H1 (cell line): ENCODE results near the gene OBSL1. TPM values are rescaled to one million over a fixed set of nuclear protein-coding genes. Genes with fewer than 3 reads are reported as not detected.

Experiments
- CTCF ChIA-PET: fragments of 300-600 bp; sonication (Branson Sonifier 250); formaldehyde crosslinking; loops from one replicate; lab custom pipeline; 2021; ENCODE audit not compliant: partially characterized antibody; lab: Charles Lee
- POLR2A ChIA-PET: fragments of 300-600 bp; sonication (Branson Sonifier 250); formaldehyde crosslinking; loops from one replicate; lab custom pipeline; 2021; ENCODE audit warnings: inconsistent platforms; ENCODE audit not compliant: partially characterized antibody; lab: Charles Lee
- DNase-seq, 2 experiments: peaks; one replicate each; pipeline versions ENCODE4 v3.0.0 to v3.0.0-alpha.2; 2010 to 2022; ENCODE audit warnings: low spot score in 2 of 2, low read depth in 1 of 2, mixed read lengths in 1 of 2
- FAIRE-seq: peaks from 2 replicates; lab custom pipeline; 2011; peaks lifted over from hg19 to GRCh38; lab: Jason Lieb, UNC
- H2AFZ ChIP-seq: 2 replicates; pipeline ENCODE4 v1.8.1; 2012; ENCODE audit warnings: low read length, inconsistent platforms
- H2AK5ac ChIP-seq: 2 replicates; pipeline ENCODE4 v1.6.1; 2013; ENCODE audit warnings: low read depth, low read length
- H2BK120ac ChIP-seq: replicated peaks from 2 replicates; pipeline ENCODE3; 2013; ENCODE audit warnings: low read depth, low read length, inconsistent platforms
- H2BK12ac ChIP-seq: 2 replicates; pipeline ENCODE4 v1.6.1; 2013; ENCODE audit warnings: low read depth, low read length
- H2BK15ac ChIP-seq: 2 replicates; pipeline ENCODE4 v1.6.1; 2013; ENCODE audit warnings: low read length
- H2BK20ac ChIP-seq: 2 replicates; pipeline ENCODE4 v1.6.1; 2013; ENCODE audit warnings: low read length
- H2BK5ac ChIP-seq: 2 replicates; pipeline ENCODE4 v1.6.1; 2013; ENCODE audit warnings: low read depth, low read length
- H3K14ac ChIP-seq: 2 replicates; pipeline ENCODE4 v1.6.1; 2013; ENCODE audit warnings: inconsistent platforms; ENCODE audit not compliant: insufficient read length
- H3K18ac ChIP-seq: 2 replicates; pipeline ENCODE4 v1.6.1; 2013; ENCODE audit warnings: low read length; ENCODE audit errors: extremely low read depth
- H3K23ac ChIP-seq: 2 replicates; pipeline ENCODE4 v1.6.1; 2013; ENCODE audit warnings: inconsistent platforms; ENCODE audit not compliant: insufficient read length
- H3K23me2 ChIP-seq: 2 replicates; pipeline ENCODE4 v1.6.1; 2013; ENCODE audit warnings: low read depth, low read length
- H3K27ac ChIP-seq: 2 replicates; pipeline ENCODE4 v1.6.1; 2011; ENCODE audit warnings: low read depth, low read length, inconsistent platforms
- H3K27me3 ChIP-seq, 4 experiments: replicated peaks in 1 of 4; 1 replicate in 1 of 4; 2 replicates in 3 of 4; pipeline versions ENCODE4 v1.6.1 to v1.8.1; 2011 to 2013; ENCODE audit warnings: low read length in 3 of 4, mild to moderate bottlenecking in 3 of 4, inconsistent platforms in 2 of 4, mixed read lengths in 2 of 4, moderate library complexity in 1 of 4; ENCODE audit not compliant: control insufficient read depth in 3 of 4, insufficient read depth in 3 of 4; ENCODE audit errors: extremely low read depth in 1 of 4
- H3K36me3 ChIP-seq, 4 experiments: 2 replicates each; pipeline versions ENCODE4 v1.6.1 to v1.8.1; 2011 to 2013; ENCODE audit warnings: mild to moderate bottlenecking in 4 of 4, low read length in 3 of 4, moderate library complexity in 2 of 4, control low read depth in 1 of 4, inconsistent platforms in 1 of 4; ENCODE audit not compliant: insufficient read depth in 4 of 4, control insufficient read depth in 2 of 4
- H3K4ac ChIP-seq: replicated peaks from 2 replicates; pipeline ENCODE3; 2013; ENCODE audit warnings: low read length, low read depth, mixed read lengths, inconsistent platforms; ENCODE audit not compliant: insufficient read length
- H3K4me1 ChIP-seq, 4 experiments: replicated peaks in 1 of 4; 1 replicate in 1 of 4; 2 replicates in 3 of 4; pipeline versions ENCODE4 v1.6.1 to v1.8.1; 2011 to 2013; ENCODE audit warnings: low read length in 3 of 4, inconsistent platforms in 2 of 4, mixed read lengths in 1 of 4; ENCODE audit not compliant: insufficient read depth in 4 of 4, control insufficient read depth in 3 of 4
- H3K4me2 ChIP-seq, 2 experiments: 2 replicates each; pipeline versions ENCODE4 v1.6.1 to v1.8.1; 2011 to 2013; ENCODE audit warnings: low read depth in 2 of 2, low read length in 2 of 2, control low read depth in 1 of 2, inconsistent platforms in 1 of 2, mild to moderate bottlenecking in 1 of 2; ENCODE audit not compliant: insufficient read depth in 1 of 2
- H3K4me3 ChIP-seq, 4 experiments: fragments of 200-600, 300-600 bp in 1 of 4; sonication (generic), shearing (Covaris generic), sonication (Bioruptor Twin) in 1 of 4; 2 replicates each; pipeline versions ENCODE4 v1.5.1 to v1.8.1; 2011 to 2016; ENCODE audit warnings: low read length in 4 of 4, low read depth in 3 of 4, control low read depth in 2 of 4, inconsistent platforms in 2 of 4, mild to moderate bottlenecking in 2 of 4, mixed read lengths in 1 of 4, moderate library complexity in 1 of 4; ENCODE audit not compliant: insufficient read depth in 2 of 4; ENCODE audit errors: extremely low read depth in 1 of 4
- H3K56ac ChIP-seq: replicated peaks from 2 replicates; pipeline ENCODE3; 2013; ENCODE audit warnings: low read depth, mild to moderate bottlenecking, mixed read lengths, low read length, inconsistent platforms; ENCODE audit not compliant: insufficient read length
- H3K79me1 ChIP-seq: 2 replicates; pipeline ENCODE4 v1.6.1; 2013; ENCODE audit warnings: low read depth, low read length, control low read depth
- H3K79me2 ChIP-seq, 2 experiments: 2 replicates each; pipeline versions ENCODE4 v1.6.1 to v1.8.1; 2012 to 2013; ENCODE audit warnings: low read length in 2 of 2, mild to moderate bottlenecking in 2 of 2, inconsistent platforms in 1 of 2; ENCODE audit not compliant: insufficient read depth in 2 of 2, control insufficient read depth in 1 of 2
- H3K9ac ChIP-seq, 4 experiments: replicated peaks in 1 of 4; 1 replicate in 1 of 4; 2 replicates in 3 of 4; pipeline versions ENCODE4 v1.6.1 to v1.8.1; 2011 to 2013; ENCODE audit warnings: low read depth in 3 of 4, low read length in 3 of 4, control low read depth in 2 of 4, mild to moderate bottlenecking in 2 of 4, moderate library complexity in 2 of 4, inconsistent platforms in 1 of 4; ENCODE audit errors: extremely low read depth in 1 of 4
- H3K9me3 ChIP-seq, 2 experiments: 2 replicates each; pipeline versions ENCODE4 v1.6.1 to v1.8.1; 2012 to 2013; ENCODE audit warnings: mild to moderate bottlenecking in 2 of 2, moderate library complexity in 2 of 2, control low read depth in 1 of 2, inconsistent platforms in 1 of 2, low read depth in 1 of 2, low read length in 1 of 2, mixed read lengths in 1 of 2; ENCODE audit not compliant: insufficient read depth in 2 of 2
- H4K20me1 ChIP-seq, 2 experiments: replicated peaks in 1 of 2; 2 replicates each; pipeline versions ENCODE3 to v1.8.1; 2011 to 2013; ENCODE audit warnings: inconsistent platforms in 2 of 2, low read length in 2 of 2, mild to moderate bottlenecking in 1 of 2; ENCODE audit not compliant: insufficient read depth in 2 of 2, control insufficient read depth in 1 of 2
- H4K5ac ChIP-seq: 2 replicates; pipeline ENCODE4 v1.6.1; 2013; ENCODE audit warnings: low read length, low read depth, mixed read lengths, inconsistent platforms; ENCODE audit not compliant: insufficient read length
- H4K8ac ChIP-seq: 2 replicates; pipeline ENCODE4 v1.8.0; 2013; ENCODE audit warnings: mild to moderate bottlenecking, moderate library complexity, low read length, inconsistent platforms; ENCODE audit not compliant: insufficient read depth; ENCODE audit errors: extremely low read depth
- H4K91ac ChIP-seq: replicated peaks from 2 replicates; pipeline ENCODE3; 2013; ENCODE audit warnings: low read length, mixed read lengths, inconsistent platforms; ENCODE audit not compliant: insufficient read length
- TAF1 ChIP-seq: IDR thresholded peaks from 2 replicates; pipeline ENCODE4 v1.6.1; 2011; ENCODE audit warnings: mild to moderate bottlenecking, low read depth, low read length
- WGBS, 2 experiments: shearing (Covaris generic) in 1 of 2; methylation state at CpG; one replicate each; pipeline versions ENCODE4 v1.1.6 to v1.1.7; 2013 to 2015; ENCODE audit warnings: low lambda C conversion rate in 2 of 2, mixed read lengths in 2 of 2, inconsistent platforms in 1 of 2, low coverage in 1 of 2, missing lambda C conversion rate in 1 of 2; ENCODE audit not compliant: insufficient replicate concordance in 2 of 2, insufficient coverage in 1 of 2, insufficient read length in 1 of 2; ENCODE audit errors: extremely low coverage in 1 of 2, missing lambda C conversion rate in 1 of 2; 5-methylcytosine and 5-hydroxymethylcytosine counted together
- polyA plus RNA-seq, 7 experiments: library from polyadenylated mRNA; depleted of rRNA in 3 of 7; stranded (reverse) in 5 of 7; unstranded in 2 of 7; fragments of >200 nt in 5 of 7; fragments of 200-250 nt in 2 of 7; gene quantifications; 1 replicate in 5 of 7; 2 replicates in 1 of 7; 4 replicates in 1 of 7; pipeline versions ENCODE4 v1.2.1 to v1.2.3, GENCODE V29; 2011 to 2013; ENCODE audit warnings: missing spikeins in 2 of 7, mixed read lengths in 2 of 7
- total RNA-seq: library from RNA; stranded (reverse); fragmentation: NEBNext Ultra II Directional; extraction: Animal tissue kit (Norgen Biotek cat#: 25700); gene quantifications from 2 replicates; pipeline ENCODE4 v1.2.1, GENCODE V29; 2021

OBSL1 gene
- total and polyA plus RNA-seq, 2 of the 8 experiments (the other 6 are each of a cell fraction or from before 2014, with no cell fraction given), result 116 to 127 TPM

DNA sequence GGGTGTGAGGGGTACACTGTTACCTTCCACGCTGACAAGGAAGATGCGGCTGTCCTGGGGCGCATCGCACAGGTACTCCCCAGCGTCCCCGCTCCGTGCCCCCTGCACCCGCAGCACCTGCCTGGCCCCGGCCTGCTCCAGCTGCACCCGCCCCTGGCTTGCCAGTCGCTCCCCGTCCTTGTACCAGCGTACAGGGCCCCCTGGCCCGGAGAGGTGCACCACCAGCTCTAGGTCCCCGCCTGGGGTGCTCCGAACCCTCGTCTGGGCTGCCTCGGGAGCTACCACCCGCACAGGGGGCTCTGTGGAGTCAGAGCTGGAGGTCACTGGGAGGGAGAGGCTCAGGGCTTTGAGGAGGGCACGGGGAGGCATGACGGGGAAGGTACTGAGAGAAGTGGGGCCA is 14.0 kb downstream of the OBSL1 start:
- Histone ChIP-seq H4K20me1 (peaks cover 0 to 5% of the 10 kb centered on the region in 2 experiments), H3K27ac (no peak overlapping the region), H4K5ac (no peak overlapping the region), H3K4ac (no peak overlapping the region), H3K9ac (no peak overlapping the region), H3K27me3 (peaks cover 0 to 14% (median 11%) of the 10 kb centered on the region in 4 experiments; a peak in 5 of 7 replicates), H3K23ac (no peak overlapping the region), H2AFZ (no peak overlapping the region), H2BK5ac (no peak overlapping the region), H2BK12ac (no peak overlapping the region), H3K18ac (no peak overlapping the region), H3K79me1 (no peaks in the 10 kb centered on the region), H2BK120ac (no peak overlapping the region), H3K4me1 (peaks cover 0 to 35% (median 22%) of the 10 kb centered on the region in 4 experiments; a peak in 6 of 7 replicates), H3K56ac (no peak overlapping the region), H2BK20ac (no peak overlapping the region), H3K4me2 (no peak overlapping the region), H2AK5ac (no peak overlapping the region), H3K4me3 (no peak overlapping the region), H2BK15ac (no peak overlapping the region), H3K36me3 (peaks cover 0 to 13% (median under 1%) of the 10 kb centered on the region in 4 experiments; a peak in 4 of 8 replicates), H4K91ac (no peak overlapping the region), H3K9me3 (no peaks in the 10 kb centered on the region), H4K8ac (no peak overlapping the region), H3K79me2 (no peaks in the 10 kb centered on the region), H3K23me2 (peaks cover 5% of the 10 kb centered on the region; the same call in 1 of the 2 replicates), H3K14ac (no peak overlapping the region)
- FAIRE-seq (no peak), DNase-seq (no peak)
- WGBS, 2 experiments, result 96% methylated on average over 18 of the region's 21 CpGs; no CpG with 5 or more reads in 1 of the 2 experiments
- CTCF ChIA-PET, result interaction anchor here (1.5 to 19.7 kb wide), 9 partner anchors 7 to 154 kb away, joined by 5 to 293 read pairs (median 16); partner anchors contain the start of genes CHPF, STK11IP and TMEM198
- POLR2A ChIA-PET, result interaction anchor here (0.9 to 17.5 kb wide), 5 partner anchors 9 to 71 kb away, joined by 3 to 293 read pairs (median 21); partner anchors contain the start of genes CHPF, INHA, OBSL1 and TMEM198
- no peak for TF ChIP-seq TAF1
